Activated naive CD4-positive, alpha-beta T cell treated with anti-CD3 and anti-CD28 coated beads, Interleukin-2, amount 50 U/mL, for 72 hours (primary cell): Measurements from ENCODE around the gene RCAN2. TPM values are rescaled to one million over a fixed set of nuclear protein-coding genes. Genes with fewer than 3 reads are reported as not detected.
"Not testable (repeated sequence)": the region's sequence is repeated elsewhere in the genome, so short reads cannot be mapped to it uniquely, and the experiment has no call there.

Experiments
- ATAC-seq, 2 donors: fragments of 150-1000 bp; cut with Tn5 transposase; 2 replicates each; pipeline ENCODE4 v1.10.0; 2021; ENCODE audit warnings: mild to moderate bottlenecking in 2 of 2, moderate library complexity in 2 of 2
- DNase-seq, 2 donors: peaks; one replicate each; pipeline ENCODE4 v3.0.0; 2021 to 2022; ENCODE audit warnings: low spot score in 2 of 2
- H3K27ac Mint-ChIP-seq, 2 donors: one replicate each; pipeline ENCODE4 v1.8.0; 2022; ENCODE audit warnings: mild to moderate bottlenecking in 2 of 2, mixed read lengths in 2 of 2
- H3K36me3 Mint-ChIP-seq, 2 donors: one replicate each; pipeline ENCODE4 v1.8.0; 2022; ENCODE audit warnings: mixed read lengths in 2 of 2
- H3K9me3 Mint-ChIP-seq, 2 donors: one replicate each; pipeline ENCODE4 v1.8.0; 2022; ENCODE audit warnings: mixed read lengths in 2 of 2
- total RNA-seq, 2 donors: library from RNA; stranded (reverse); gene quantifications; one replicate each; pipeline ENCODE4 v1.2.3, GENCODE V29; 2022

RCAN2 gene
- total RNA-seq, 2 donors from 2014 or later = 0.74 TPM; not detected in 1

DNA sequence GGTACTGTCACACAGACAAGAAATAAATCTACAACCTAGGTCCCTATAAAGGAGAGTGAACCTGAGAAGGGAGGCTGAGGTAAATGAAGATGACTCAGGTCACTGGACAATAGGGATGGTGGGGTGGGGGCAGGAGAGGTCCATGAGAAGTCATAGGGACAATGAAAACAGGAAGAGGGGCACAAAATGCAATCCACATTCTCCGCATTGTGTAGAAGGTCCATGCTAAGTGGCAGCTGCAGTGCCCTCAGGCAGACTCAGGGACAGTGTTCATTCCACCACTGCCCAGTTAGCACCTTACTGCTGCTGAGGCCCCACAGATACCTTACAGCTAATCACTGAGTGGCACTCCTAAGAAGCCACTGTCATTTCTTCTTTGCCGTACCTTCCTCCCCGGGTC, 156.8 kb downstream of the RCAN2 start:
- DNase-seq (no peak), ATAC-seq (no peak)
- Mint-ChIP-seq H3K27ac (no peak overlapping the region), H3K36me3 (no peaks in the 10 kb centered on the region), H3K9me3 (no peaks in the 10 kb centered on the region)

DNA sequence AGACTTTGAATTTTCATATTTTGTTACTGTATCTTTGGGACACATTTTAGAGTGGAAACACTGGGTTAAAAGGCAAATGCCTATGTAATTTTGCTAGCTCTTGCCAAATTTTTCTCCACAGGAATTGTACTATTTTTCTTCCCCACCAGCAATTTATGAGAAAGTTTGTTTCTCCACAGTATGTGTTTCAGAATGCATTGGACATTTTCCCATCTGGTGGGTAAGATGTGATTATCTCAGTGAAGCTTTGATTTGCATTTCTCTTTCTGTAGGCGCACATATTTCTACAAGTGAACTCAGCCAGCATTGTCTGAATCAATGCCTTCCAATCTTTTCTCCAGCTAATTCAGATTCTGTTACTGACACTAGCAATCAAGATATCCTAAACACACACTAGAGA, 157.8 kb downstream of the RCAN2 start:
- no peak for DNase-seq
- no peaks in the 10 kb centered on the region for H3K9me3 Mint-ChIP-seq
- no peak overlapping the region for H3K27ac Mint-ChIP-seq
- H3K36me3 Mint-ChIP-seq = no peaks in the 10 kb centered on the region
- no peak for ATAC-seq

DNA sequence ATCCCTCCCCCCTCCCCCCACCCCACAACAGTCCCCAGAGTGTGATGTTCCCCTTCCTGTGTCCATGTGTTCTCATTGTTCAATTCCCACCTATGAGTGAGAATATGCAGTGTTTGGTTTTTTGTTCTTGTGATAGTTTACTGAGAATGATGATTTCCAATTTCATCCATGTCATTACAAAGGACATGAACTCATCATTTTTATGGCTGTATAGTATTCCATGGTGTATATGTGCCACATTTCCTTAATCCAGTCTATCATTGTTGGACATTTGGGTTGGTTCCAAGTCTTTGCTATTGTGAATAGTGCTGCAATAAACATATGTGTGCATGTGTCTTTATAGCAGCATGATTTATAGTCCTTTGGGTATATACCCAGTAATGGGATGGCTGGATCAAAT, 158.8 kb downstream of the RCAN2 start:
- H3K9me3 Mint-ChIP-seq, DNase-seq, H3K36me3 Mint-ChIP-seq, H3K27ac Mint-ChIP-seq, ATAC-seq: not testable (repeated sequence)

DNA sequence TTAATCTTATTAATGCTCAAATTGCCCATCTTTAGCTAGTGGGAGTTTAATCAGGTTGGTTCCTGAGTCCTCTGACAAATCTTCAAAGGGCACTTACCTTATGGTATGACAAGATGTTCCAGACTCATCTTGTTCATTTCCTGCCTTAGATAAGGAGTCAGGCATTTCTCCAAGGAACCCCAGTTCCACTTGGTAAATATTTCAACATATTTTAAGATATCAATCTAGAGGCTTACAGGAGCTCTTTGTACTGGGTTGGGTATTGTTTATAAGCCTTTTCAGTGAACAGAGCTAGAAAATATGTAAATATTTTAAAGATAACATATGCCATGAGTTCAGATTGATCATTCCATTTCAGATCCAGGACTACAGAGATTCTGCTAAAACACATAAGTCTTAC, 159.8 kb downstream of the RCAN2 start:
- Mint-ChIP-seq H3K27ac (no peak overlapping the region), H3K36me3 (no peaks in the 10 kb centered on the region), H3K9me3 (no peaks in the 10 kb centered on the region)
- DNase-seq (no peak), ATAC-seq (no peak)

DNA sequence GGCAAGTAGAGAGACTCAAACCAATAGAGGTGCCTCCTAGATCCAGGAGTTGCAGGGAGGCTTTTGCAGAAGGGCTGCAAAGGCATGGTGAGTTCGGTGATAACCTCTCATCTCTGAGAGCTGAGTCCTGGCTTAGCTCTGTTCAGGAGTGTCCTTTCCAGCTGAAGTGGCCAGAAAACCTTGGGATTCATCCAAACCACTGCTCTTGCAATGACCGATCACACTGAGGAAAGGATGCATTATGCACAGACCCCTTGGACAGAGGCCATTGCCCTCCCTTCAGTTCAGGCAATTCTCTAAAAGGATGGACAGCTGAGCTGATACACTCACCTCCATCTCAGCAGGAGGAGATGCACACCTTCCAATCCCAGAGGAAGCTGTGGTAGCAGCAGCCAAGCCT, 161.7 kb downstream of the RCAN2 start:
- ATAC-seq (no peak), DNase-seq (no peak)
- no peaks in the 10 kb centered on the region for H3K9me3 Mint-ChIP-seq
- no peaks in the 10 kb centered on the region for H3K36me3 Mint-ChIP-seq
- H3K27ac Mint-ChIP-seq = no peak overlapping the region

DNA sequence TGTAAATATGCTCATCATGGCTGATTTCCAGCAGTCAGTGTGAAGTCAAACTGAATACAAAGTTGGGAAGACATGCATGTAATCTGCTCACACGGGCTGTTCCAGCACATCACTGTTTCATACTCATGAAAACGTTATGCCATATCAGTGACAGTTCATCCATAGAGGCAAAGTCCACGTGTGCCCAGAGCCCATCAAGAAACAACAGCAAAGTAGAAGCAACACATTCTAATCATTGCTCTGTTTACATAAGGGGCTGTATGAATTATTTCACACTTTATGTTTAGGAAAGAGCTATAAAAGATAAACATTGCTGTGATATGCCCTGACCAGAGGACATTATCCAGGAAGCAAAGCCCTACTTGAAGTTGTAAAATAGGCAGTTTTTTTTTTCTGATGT, 163.5 kb downstream of the RCAN2 start:
- no peaks in the 10 kb centered on the region for H3K36me3 Mint-ChIP-seq
- ATAC-seq (no peak), DNase-seq (no peak)
- H3K9me3 Mint-ChIP-seq = no peaks in the 10 kb centered on the region
- H3K27ac Mint-ChIP-seq = no peak overlapping the region

DNA sequence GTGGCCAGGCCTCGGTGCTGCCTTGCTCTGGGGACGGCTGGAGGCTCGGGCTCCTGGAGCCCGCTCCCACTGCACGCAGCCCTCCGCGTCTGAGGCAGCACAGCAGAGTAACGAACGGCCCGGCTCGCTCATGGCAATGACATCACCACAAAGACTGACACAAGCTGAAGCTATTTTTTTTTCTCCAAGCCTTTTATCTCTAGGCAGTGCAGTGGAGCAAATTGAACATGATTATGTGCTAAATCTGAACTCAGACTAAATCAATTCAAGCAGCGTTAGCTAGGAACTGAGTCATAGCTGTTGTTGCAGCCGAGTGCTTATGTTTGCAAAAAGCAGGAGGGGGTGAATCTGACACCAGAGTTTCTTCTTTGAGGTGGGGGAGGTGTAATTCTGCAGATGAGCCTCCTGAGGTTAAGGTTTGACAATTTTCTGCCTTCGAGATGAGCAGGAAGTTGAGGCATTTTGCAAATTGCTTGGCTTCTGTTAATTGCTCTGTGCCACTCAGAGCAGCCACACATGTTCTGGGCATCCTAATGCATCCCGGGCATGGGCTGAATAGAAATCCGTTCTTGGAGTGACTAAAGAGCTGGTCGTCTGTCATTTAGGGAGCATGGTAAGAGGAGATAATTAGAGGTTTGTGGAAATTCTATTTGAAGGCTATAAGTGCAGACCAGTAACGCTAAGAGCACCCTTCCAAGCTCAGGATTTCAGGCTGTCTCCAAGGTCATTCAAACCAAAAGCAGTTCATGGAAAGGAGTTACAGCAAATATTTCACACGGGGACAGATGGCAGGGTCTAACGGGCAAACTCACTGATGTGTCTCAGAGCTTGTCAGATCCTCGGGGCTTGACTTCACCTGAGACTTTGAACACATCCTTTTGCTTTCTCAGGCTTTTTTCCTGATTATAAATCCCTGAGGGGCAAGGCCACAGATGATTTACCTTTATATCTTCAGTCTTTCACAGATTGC, 165.4 kb downstream of the RCAN2 start:
- Mint-ChIP-seq H3K9me3 (no peaks in the 10 kb centered on the region), H3K36me3 (no peaks in the 10 kb centered on the region), H3K27ac (no peak overlapping the region)
- peak in 1 of 2 donors; percentile 11 for DNase-seq
- peak in 1 of 2 donors; percentile 87 for ATAC-seq

DNA sequence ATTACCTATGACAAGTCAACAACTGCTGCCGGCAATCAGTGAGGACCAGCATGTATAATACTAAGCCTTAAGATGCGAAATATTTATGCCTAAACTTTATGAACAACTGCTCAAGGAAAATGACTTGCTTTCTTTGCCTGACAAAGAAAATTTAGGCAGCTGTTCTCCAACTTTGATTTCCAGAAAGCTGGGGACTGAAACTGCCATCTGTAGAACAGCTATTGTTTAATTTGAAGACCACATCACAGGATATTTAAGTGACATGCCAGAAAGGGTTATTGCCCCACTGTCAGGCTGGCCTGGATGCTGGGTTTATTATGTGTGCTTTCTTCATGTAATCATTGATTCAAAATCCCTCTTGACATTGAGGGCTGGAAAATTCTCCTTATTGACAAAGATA, 166.5 kb downstream of the RCAN2 start:
- Mint-ChIP-seq H3K9me3 (no peaks in the 10 kb centered on the region), H3K27ac (no peak overlapping the region), H3K36me3 (no peaks in the 10 kb centered on the region)
- DNase-seq (no peak), ATAC-seq (no peak)

DNA sequence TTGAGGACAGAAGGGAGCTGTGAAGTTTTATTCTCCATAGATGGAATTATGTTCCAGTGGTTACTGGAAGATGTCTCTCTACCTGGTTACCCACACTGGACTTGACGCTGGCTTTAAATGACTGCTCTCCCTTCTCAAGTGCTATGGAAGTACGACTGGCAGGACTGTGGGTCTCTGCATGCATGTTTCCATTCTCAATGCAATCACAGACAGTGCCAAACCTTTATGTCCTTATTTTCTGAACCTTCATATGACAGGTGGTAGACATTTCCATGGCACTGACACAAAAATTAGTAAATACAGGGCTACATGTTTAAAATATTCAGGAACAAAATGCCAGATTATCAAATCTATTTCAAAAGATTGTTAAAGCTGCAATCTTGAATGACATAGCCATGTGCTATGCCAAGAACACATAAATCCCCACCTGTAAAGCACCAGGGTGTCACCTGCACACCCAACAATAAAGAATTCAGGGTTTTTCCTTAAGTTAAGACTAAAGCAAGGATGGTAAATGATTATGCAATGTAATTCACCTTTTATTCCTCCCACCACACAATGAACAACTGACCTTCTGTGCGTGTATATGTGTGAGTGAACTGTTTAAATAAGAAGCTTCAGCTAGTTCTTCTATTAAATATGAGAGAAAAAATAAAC, 167.2 kb downstream of the RCAN2 start:
- H3K9me3 Mint-ChIP-seq = no peaks in the 10 kb centered on the region
- no peak overlapping the region for H3K27ac Mint-ChIP-seq
- no peak for DNase-seq
- no peak for ATAC-seq
- no peaks in the 10 kb centered on the region for H3K36me3 Mint-ChIP-seq

DNA sequence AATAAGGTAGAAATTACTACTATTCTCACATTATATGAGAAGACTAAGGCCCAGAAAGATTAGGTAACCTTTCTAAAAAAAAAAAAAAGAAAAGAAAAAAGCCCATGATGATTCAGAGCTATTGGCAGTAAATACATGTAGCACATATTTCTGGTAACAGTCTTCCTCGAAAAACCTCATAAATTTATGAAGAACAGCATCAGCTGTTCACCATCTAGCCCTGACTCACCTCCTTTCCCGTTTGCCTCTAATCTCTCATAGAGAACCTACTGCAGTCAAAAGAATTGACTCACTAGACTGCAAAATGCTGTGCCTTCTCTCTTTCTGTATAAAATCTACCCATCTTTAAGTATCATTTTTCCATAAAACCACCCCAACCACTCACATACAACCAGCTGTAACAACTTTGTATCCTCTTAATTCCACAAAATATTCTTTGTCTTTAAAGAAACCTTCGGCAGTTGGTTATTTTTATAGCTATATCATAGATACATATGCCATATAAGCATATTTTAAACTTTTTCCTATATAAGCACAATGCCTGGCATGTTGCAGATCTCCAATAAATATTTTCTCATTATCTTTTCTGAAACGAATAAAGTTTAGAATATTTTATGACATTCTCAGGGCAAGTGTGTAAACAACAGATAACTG, 167.8 kb downstream of the RCAN2 start:
- DNase-seq = no peak
- no peaks in the 10 kb centered on the region for H3K36me3 Mint-ChIP-seq
- ATAC-seq = peak in 1 of 2 donors; percentile 79
- no peak overlapping the region for H3K27ac Mint-ChIP-seq
- H3K9me3 Mint-ChIP-seq = no peaks in the 10 kb centered on the region

DNA sequence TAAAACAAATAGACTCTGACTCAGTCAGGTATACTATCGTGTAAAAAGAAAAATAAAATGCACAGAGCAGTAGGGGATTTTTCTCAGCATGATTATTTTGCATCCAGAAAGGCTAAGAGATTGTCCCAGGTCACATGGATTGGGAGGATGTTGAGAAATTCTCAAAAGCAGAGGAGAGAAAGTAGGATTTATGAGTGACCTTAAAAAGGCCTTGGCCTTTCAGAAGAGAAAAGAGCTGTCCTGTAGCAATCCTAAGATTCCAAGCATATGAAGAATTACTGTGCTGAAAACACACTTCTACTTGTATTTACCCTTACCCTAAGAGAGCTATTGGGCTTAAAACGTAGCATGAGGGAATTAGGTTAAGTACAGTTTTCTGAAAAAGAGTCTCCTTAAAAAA, 170.7 kb downstream of the RCAN2 start:
- ATAC-seq = no peak
- Mint-ChIP-seq H3K27ac (no peak overlapping the region), H3K9me3 (no peaks in the 10 kb centered on the region), H3K36me3 (no peaks in the 10 kb centered on the region)
- DNase-seq = no peak

DNA sequence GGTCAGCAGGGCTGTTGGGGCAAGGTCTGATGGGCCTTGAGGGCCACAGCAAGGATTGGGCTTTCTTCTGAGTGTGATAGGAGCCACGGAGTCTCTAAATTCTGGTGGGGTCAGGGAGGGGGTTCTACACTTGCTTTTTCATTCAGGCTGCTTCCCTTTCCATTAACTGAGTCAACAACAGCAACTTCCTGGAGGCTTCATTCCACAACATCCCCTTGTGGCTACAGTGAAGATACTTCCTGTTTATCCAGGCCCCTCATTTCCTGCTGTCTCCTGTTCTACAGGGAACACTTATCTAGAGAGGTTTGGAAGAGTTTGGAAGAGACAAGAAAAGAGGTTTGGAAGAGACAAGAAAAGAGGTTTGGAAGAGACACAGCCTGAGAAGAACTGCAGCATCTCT, 175.7 kb downstream of the RCAN2 start:
- Mint-ChIP-seq H3K27ac (no peak overlapping the region), H3K36me3 (no peaks in the 10 kb centered on the region), H3K9me3 (peaks cover 0 to 6% of the 10 kb centered on the region in 2 donors)
- DNase-seq = no peak
- ATAC-seq = no peak

DNA sequence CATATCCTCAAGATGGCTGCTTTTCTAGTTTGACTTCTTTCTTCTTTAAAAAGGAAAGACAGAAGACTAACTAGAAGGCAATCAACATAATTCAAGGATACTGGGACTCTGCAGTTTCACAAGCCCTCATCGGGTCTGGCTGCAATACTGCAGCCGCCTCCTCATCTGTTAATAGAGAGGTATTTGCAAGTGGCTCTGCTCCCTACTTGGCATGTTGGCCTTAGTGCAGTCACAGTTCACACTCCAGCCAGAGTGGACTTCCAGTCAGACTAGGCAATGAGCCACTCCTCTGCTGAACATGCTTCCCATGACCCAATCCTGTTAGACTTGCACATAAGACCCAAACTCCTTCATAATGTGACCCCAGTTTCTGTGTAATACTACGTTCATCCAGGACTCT, 178.6 kb downstream of the RCAN2 start:
- Mint-ChIP-seq H3K9me3 (peaks cover 0 to 6% of the 10 kb centered on the region in 2 donors), H3K27ac (no peak overlapping the region), H3K36me3 (no peaks in the 10 kb centered on the region)
- ATAC-seq (no peak), DNase-seq (no peak)

DNA sequence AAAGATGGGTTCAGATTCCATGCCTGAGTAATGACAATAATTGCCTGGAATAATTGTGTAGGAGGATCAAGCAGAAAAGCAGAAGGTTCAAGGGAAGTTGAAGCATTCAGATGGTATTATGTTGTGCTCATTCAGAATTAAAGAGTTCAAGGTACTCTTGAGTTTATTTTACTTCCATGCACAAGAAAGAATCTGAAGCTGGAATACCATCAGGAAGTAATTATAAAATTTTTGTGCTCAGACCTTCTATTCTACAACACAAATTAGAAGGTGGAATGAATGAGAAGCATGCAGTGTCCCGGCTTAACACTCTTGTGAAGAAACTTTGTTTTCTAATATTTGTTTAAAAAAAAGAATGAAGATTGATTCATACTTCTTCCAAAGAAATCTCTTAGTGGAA, 181.1 kb downstream of the RCAN2 start:
- no peak for ATAC-seq
- Mint-ChIP-seq H3K9me3 (peaks cover 0 to 3% of the 10 kb centered on the region in 2 donors), H3K27ac (no peak overlapping the region), H3K36me3 (no peaks in the 10 kb centered on the region)
- no peak for DNase-seq

DNA sequence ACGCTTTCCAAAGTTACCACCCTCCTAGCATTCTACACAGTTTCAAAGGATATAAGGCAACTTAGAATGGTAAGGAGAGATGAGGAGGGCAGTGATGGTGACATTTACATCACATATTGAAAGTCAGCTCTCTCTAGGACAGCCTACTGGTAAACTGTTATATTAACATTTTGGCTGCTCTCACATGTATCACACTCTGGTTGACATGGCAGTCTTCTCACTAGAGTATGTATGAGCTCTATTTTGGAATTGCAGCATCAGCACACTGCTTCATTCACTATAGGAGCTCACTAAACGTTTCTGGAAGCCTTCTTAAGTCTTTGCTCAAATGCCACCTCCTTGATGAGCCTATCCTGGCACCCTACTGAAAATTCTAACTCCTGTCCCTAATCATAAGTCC, 184.8 kb downstream of the RCAN2 start:
- ATAC-seq (no peak), DNase-seq (no peak)
- H3K27ac Mint-ChIP-seq = no peak overlapping the region
- no peaks in the 10 kb centered on the region for H3K36me3 Mint-ChIP-seq
- H3K9me3 Mint-ChIP-seq = no peaks in the 10 kb centered on the region

DNA sequence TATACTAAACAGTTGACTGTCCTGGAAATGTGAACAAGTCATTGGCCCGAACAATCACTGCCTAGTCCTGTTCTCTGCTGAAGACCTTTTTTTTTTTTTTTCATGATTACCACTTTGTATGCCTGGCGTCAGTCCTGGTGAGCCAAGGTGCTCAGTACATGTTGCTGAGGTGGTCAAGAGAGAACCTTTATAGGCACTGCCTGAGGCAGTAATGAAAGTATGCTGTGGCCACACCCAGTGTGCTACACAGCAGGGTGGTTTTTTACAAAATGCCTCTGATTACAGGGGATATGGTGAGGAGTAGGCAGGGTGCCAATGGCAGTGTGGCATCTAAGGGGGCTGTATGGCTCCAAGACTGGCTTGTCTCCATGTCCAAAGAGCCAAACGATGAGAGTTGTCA, 185.4 kb downstream of the RCAN2 start:
- Mint-ChIP-seq H3K27ac (no peak overlapping the region), H3K36me3 (no peaks in the 10 kb centered on the region), H3K9me3 (no peaks in the 10 kb centered on the region)
- ATAC-seq (no peak), DNase-seq (no peak)

DNA sequence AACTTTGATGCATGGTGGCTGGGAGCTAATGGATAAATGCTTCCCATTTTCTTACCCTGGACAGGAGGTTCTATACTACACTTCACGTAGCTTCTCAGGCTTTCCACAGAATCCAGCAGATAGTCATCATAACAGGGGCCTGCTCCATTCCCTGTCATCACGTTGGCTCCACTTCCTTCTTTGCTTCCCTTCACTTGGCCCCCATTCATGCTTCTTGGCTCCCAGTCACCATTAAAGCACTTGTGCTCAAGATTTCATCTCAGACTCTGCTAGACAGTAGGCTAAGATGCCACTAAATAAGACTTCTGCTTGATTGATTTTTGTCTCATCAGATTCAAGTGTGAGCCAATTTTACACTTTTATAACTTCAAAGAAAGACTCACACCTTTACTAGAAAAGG, 186.0 kb downstream of the RCAN2 start:
- ATAC-seq (no peak), DNase-seq (no peak)
- no peaks in the 10 kb centered on the region for H3K9me3 Mint-ChIP-seq
- H3K36me3 Mint-ChIP-seq = no peaks in the 10 kb centered on the region
- H3K27ac Mint-ChIP-seq = no peak overlapping the region
